Uterus (tissue), 4 donors: ENCODE results near the gene SPATA24. TPM values are rescaled to one million over a fixed set of nuclear protein-coding genes. Genes with fewer than 3 reads are reported as not detected.

ENCODE experiments used
- DNase-seq, 2 donors: peaks; one replicate each; pipeline ENCODE4 v3.0.0-alpha.2; 2019 to 2020
- H3K27ac ChIP-seq, 2 donors: fragments of 200-600 bp; sonication (generic); 1 replicate in 1 of 2; 2 replicates in 1 of 2; pipeline ENCODE4 v1.5.1; 2016 to 2018
- H3K27me3 ChIP-seq, 2 donors: fragments of 200-600 bp; sonication (generic); one replicate each; pipeline ENCODE4 v1.5.1; 2018 to 2019; ENCODE audit warnings: control low read depth in 1 of 2
- H3K36me3 ChIP-seq, 2 donors: fragments of 200-600 bp; sonication (generic); one replicate each; pipeline ENCODE4 v1.5.1; 2019; ENCODE audit warnings: control low read depth in 1 of 2
- H3K4me1 ChIP-seq, 2 donors: fragments of 200-600 bp; sonication (generic); one replicate each; pipeline ENCODE4 v1.5.1; 2018 to 2019; ENCODE audit warnings: control low read depth in 1 of 2
- H3K4me3 ChIP-seq, 2 donors: fragments of 200-600 bp; sonication (generic); 1 replicate in 1 of 2; 2 replicates in 1 of 2; pipeline ENCODE4 v1.5.1; 2018 to 2019; ENCODE audit warnings: mild to moderate bottlenecking in 1 of 2
- H3K9me3 ChIP-seq, 2 donors: fragments of 200-600 bp; sonication (generic); one replicate each; pipeline ENCODE4 v1.5.1; 2019; ENCODE audit warnings: control low read depth in 1 of 2
- CTCF ChIP-seq, 4 experiments: fragments of 200-600 bp in 2 of 4; fragments of 450-650 bp in 2 of 4; sonication (generic) in 2 of 4; IDR thresholded peaks; one replicate each; pipeline ENCODE4 v1.5.1; 2016 to 2019; ENCODE audit warnings: antibody characterized with exemption in 4 of 4, mild to moderate bottlenecking in 2 of 4, moderate library complexity in 1 of 4
- POLR2A ChIP-seq, 2 donors: fragments of 450-650 bp; IDR thresholded peaks; one replicate each; pipeline ENCODE4 v1.6.1; 2016; ENCODE audit warnings: antibody characterized with exemption in 2 of 2, mild to moderate bottlenecking in 1 of 2, moderate library complexity in 1 of 2
- intact Hi-C: fragments of 100-400 bp; cut with DNase I; formaldehyde crosslinking; loops from one replicate; pipeline ENCODE4 v1.15.1; 2023; ENCODE audit warnings: low total_unique reads
- total RNA-seq, 4 donors: library from RNA; depleted of rRNA in 3 of 4; stranded (reverse); fragments of >200 nt in 3 of 4; gene quantifications; one replicate each; pipeline versions ENCODE4 v1.1.0 to v1.2.4, GENCODE V29; 2014 to 2023
- donor health status: DM: yes; HTN: yes; CAD: no.

SPATA24 gene
- total RNA-seq, 4 donors from 2014 or later: 2.4 to 3.4 TPM; not detected in 2

GRCh38 chr5:139402561-139403158 lies 1.2 kb downstream of the SPATA24 start:
- Histone ChIP-seq H3K9me3 (no peaks in the 10 kb centered on the region), H3K27me3 (no peaks in the 10 kb centered on the region), H3K4me3 (no peak overlapping the region), H3K36me3 (no peaks in the 10 kb centered on the region), H3K4me1 (peaks cover 0 to 3% of the 10 kb centered on the region in 2 donors), H3K27ac (peak overlapping the region; percentile 86 to 95)
- intact Hi-C loops: no loop called here
- TF ChIP-seq CTCF (IDR thresholded peaks at IDR 0.05) (no peak), POLR2A (IDR thresholded peaks at IDR 0.05) (no peak)
- no peak for DNase-seq

GRCh38 chr5:139401546-139401945 lies 2.3 kb downstream of the SPATA24 start:
- H3K27me3 ChIP-seq: no peaks in the 10 kb centered on the region
- intact Hi-C loops: no loop called here
- TF ChIP-seq CTCF (IDR thresholded peaks at IDR 0.05) (no peak), POLR2A (IDR thresholded peaks at IDR 0.05) (no peak)
- no peaks in the 10 kb centered on the region for H3K9me3 ChIP-seq
- DNase-seq: no peak
- H3K27ac ChIP-seq: no peak overlapping the region
- H3K4me1 ChIP-seq: peaks cover 0 to 3% of the 10 kb centered on the region in 2 donors
- H3K36me3 ChIP-seq: no peaks in the 10 kb centered on the region
- no peak overlapping the region for H3K4me3 ChIP-seq

GRCh38 chr5:139399501-139400121 lies 4.3 kb downstream of the SPATA24 start:
- intact Hi-C loops: no loop called here
- DNase-seq: no peak
- Histone ChIP-seq H3K36me3 (no peaks in the 10 kb centered on the region), H3K27me3 (peaks cover 0 to under 1% of the 10 kb centered on the region in 2 donors), H3K4me3 (no peak overlapping the region), H3K9me3 (no peaks in the 10 kb centered on the region), H3K4me1 (peaks cover 0 to 3% of the 10 kb centered on the region in 2 donors), H3K27ac (no peak overlapping the region)
- TF ChIP-seq CTCF (IDR thresholded peaks at IDR 0.05): no peak
- TF ChIP-seq POLR2A (IDR thresholded peaks at IDR 0.05): no peak

GRCh38 chr5:139397921-139398320 lies 6.0 kb downstream of the SPATA24 start:
- Histone ChIP-seq H3K4me3 (no peak overlapping the region), H3K36me3 (no peaks in the 10 kb centered on the region), H3K4me1 (peaks cover 2 to 7% of the 10 kb centered on the region in 2 donors), H3K9me3 (no peaks in the 10 kb centered on the region), H3K27ac (no peak overlapping the region), H3K27me3 (peaks cover 9% of the 10 kb centered on the region in 2 donors)
- no peak for TF ChIP-seq POLR2A (IDR thresholded peaks at IDR 0.05)
- DNase-seq: no peak
- intact Hi-C loops: no loop called here

GRCh38 chr5:139396691-139397090 lies 7.2 kb downstream of the SPATA24 start:
- Histone ChIP-seq H3K27me3 (peaks cover 9% of the 10 kb centered on the region in 2 donors), H3K4me1 (peaks cover 0 to 7% of the 10 kb centered on the region in 2 donors), H3K4me3 (no peak overlapping the region), H3K27ac (no peak overlapping the region), H3K9me3 (no peaks in the 10 kb centered on the region), H3K36me3 (no peaks in the 10 kb centered on the region)
- intact Hi-C loops: no loop called here
- DNase-seq: no peak
- TF ChIP-seq CTCF (IDR thresholded peaks at IDR 0.05) (no peak), POLR2A (IDR thresholded peaks at IDR 0.05) (no peak)
